ENCODE data around the gene TYSND1.

GRCh38 chr10:70160798-70161197 lies 14.3 kb upstream of the TYSND1 start:
- TF ChIP-seq CTCF (IDR thresholded peaks at IDR 0.05) (no peak), POLR2A (IDR thresholded peaks at IDR 0.05) (no peak), POLR2AphosphoS5 (IDR thresholded peaks at IDR 0.05) (no peak)
